Stomach (tissue), 4 donors: ENCODE results near the gene RUNX1.

Source experiments
- POLR2AphosphoS5 ChIP-seq, 3 donors: sonication (generic); formaldehyde crosslinking; IDR thresholded peaks; one replicate each; pipeline ENCODE4 v1.6.1; 2016; ENCODE audit warnings: antibody characterized with exemption in 3 of 3
- TF ChIP-seq, protein P1 (sequence below), 7 experiments: fragments of 450-650 bp in 4 of 7; fragments of 200-600 bp in 3 of 7; sonication (generic) in 3 of 7; IDR thresholded peaks; one replicate each; pipeline ENCODE4 v1.5.1; 2016 to 2019; ENCODE audit warnings: antibody characterized with exemption in 7 of 7, control low read depth in 2 of 7, mild to moderate bottlenecking in 1 of 7

DNA sequence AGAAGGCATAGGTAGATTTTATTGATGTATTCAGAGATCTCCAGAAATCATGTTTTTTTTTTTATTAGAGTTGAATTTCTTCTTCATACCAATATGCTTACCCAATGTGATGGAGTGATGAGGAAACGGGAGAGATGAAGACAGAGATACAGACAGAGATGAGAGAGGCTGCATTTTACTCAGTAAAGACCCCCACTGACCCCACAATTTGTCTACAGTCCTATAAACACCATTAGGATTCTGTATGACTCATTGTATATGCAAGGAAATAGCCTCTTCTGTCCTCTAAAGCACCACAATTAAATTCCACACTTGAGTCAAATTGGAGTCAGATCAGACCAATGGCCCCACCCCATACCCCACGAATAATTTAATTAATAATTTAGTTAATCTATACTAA, 44.0 kb downstream of the RUNX1 start:
- TF ChIP-seq, protein P1, sequence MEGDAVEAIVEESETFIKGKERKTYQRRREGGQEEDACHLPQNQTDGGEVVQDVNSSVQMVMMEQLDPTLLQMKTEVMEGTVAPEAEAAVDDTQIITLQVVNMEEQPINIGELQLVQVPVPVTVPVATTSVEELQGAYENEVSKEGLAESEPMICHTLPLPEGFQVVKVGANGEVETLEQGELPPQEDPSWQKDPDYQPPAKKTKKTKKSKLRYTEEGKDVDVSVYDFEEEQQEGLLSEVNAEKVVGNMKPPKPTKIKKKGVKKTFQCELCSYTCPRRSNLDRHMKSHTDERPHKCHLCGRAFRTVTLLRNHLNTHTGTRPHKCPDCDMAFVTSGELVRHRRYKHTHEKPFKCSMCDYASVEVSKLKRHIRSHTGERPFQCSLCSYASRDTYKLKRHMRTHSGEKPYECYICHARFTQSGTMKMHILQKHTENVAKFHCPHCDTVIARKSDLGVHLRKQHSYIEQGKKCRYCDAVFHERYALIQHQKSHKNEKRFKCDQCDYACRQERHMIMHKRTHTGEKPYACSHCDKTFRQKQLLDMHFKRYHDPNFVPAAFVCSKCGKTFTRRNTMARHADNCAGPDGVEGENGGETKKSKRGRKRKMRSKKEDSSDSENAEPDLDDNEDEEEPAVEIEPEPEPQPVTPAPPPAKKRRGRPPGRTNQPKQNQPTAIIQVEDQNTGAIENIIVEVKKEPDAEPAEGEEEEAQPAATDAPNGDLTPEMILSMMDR (IDR thresholded peaks at IDR 0.05) = no peak
- TF ChIP-seq POLR2AphosphoS5 (IDR thresholded peaks at IDR 0.05) = no peak
